DMS79 treated with DMSO at 0.1 percent for 48 hours (cell line): Measurements from ENCODE around the gene SCCPDH.

Experiments used
- DNase-seq: peaks from one replicate; lab custom pipeline; 2025; lab: John Stamatoyannopoulos, UW

The SCCPDH gene

GRCh38 chr1:246750752-246751151 is 26.5 kb downstream of the SCCPDH start:
- no peak for DNase-seq

GRCh38 chr1:246753670-246754535 is 29.7 kb downstream of the SCCPDH start:
- DNase-seq, result peak; percentile 3

- no peak for DNase-seq
Observed at GRCh38 chr1:246755419-246755818, 31.2 kb downstream of the SCCPDH start.

- DNase-seq, result no peak
Observed at GRCh38 chr1:246760422-246761347, 36.5 kb downstream of the SCCPDH start.

- no peak for DNase-seq
Observed at GRCh38 chr1:246761396-246761795, 37.2 kb downstream of the SCCPDH start.

GRCh38 chr1:246765521-246765920 is 41.3 kb downstream of the SCCPDH start:
- DNase-seq, result no peak

- no peak for DNase-seq
Observed at GRCh38 chr1:246768403-246769020, 44.3 kb downstream of the SCCPDH start.

- DNase-seq, result no peak
Observed at GRCh38 chr1:246769306-246769705, 45.1 kb downstream of the SCCPDH start.

- DNase-seq, result no peak
Observed at GRCh38 chr1:246771366-246771765, 47.2 kb downstream of the SCCPDH start.

- no peak for DNase-seq
Observed at GRCh38 chr1:246772686-246773085, 48.5 kb downstream of the SCCPDH start.

- no peak for DNase-seq
Observed at GRCh38 chr1:246773213-246773641, 49.0 kb downstream of the SCCPDH start.

GRCh38 chr1:246775531-246776385 is 51.5 kb downstream of the SCCPDH start:
- DNase-seq, result no peak

GRCh38 chr1:246776923-246777322 is 52.7 kb downstream of the SCCPDH start:
- DNase-seq, result no peak

- no peak for DNase-seq
Observed at GRCh38 chr1:246778663-246779062, 54.5 kb downstream of the SCCPDH start.

GRCh38 chr1:246779561-246780175 is 55.5 kb downstream of the SCCPDH start:
- DNase-seq, result no peak

- DNase-seq, result no peak
Observed at GRCh38 chr1:246780264-246780663, 56.1 kb downstream of the SCCPDH start.

GRCh38 chr1:246781212-246781611 is 57.0 kb downstream of the SCCPDH start:
- no peak for DNase-seq

GRCh38 chr1:246782120-246782900 is 58.1 kb downstream of the SCCPDH start:
- DNase-seq, result peak; percentile 95

- DNase-seq, result peak; percentile 31
Observed at GRCh38 chr1:246784621-246785493, 60.6 kb downstream of the SCCPDH start.
